OCI-LY3 (cell line): ENCODE results near the gene ICAM2.

Source experiments
- H2AFZ ChIP-seq: fragments of 200-600, 300-600 bp; shearing (Covaris generic); 2 replicates; pipeline ENCODE4 v1.6.0; 2014; ENCODE audit warnings: antibody characterized with exemption, low read depth, low read length
- H3K27ac ChIP-seq: fragments of 200-600, 300-600 bp; sonication (generic); 2 replicates; pipeline ENCODE4 v1.5.1; 2014; ENCODE audit warnings: mild to moderate bottlenecking, low read length, moderate library complexity, mixed read lengths
- H3K27me3 ChIP-seq: fragments of 200-600, 300-600 bp; sonication (generic); 2 replicates; pipeline ENCODE4 v1.6.1; 2014; ENCODE audit warnings: low read depth, low read length, mixed read lengths
- H3K36me3 ChIP-seq: fragments of 200-600, 300-600 bp; sonication (generic); replicated peaks from 2 replicates; pipeline ENCODE3; 2014; ENCODE audit warnings: low read depth, low read length, mixed read lengths
- H3K4me1 ChIP-seq: fragments of 300-600, 200-600 bp; sonication (generic); 2 replicates; pipeline ENCODE4 v1.6.1; 2014; ENCODE audit warnings: low read length, mixed read lengths
- H3K4me2 ChIP-seq: fragments of 200-600, 300-600 bp; sonication (generic); 2 replicates; pipeline ENCODE4 v1.6.1; 2014; ENCODE audit warnings: low read length, mixed read lengths
- H3K4me3 ChIP-seq: fragments of 300-600, 200-600 bp; sonication (generic); 2 replicates; pipeline ENCODE4 v1.5.1; 2014; ENCODE audit warnings: antibody characterized with exemption, mild to moderate bottlenecking, low read length, moderate library complexity
- H3K79me2 ChIP-seq: fragments of 300-600, 200-600 bp; shearing (Covaris generic); 2 replicates; pipeline ENCODE4 v1.6.1; 2014; ENCODE audit warnings: mild to moderate bottlenecking, low read length, mixed read lengths
- H3K9ac ChIP-seq: fragments of 300-600, 200-600 bp; shearing (Covaris generic); 2 replicates; pipeline ENCODE4 v1.6.0; 2014; ENCODE audit warnings: mild to moderate bottlenecking, low read length, moderate library complexity
- H3K9me3 ChIP-seq: fragments of 200-600, 300-600 bp; shearing (Covaris generic); 2 replicates; pipeline ENCODE4 v1.6.1; 2014; ENCODE audit warnings: low read length, mixed read lengths; ENCODE audit not compliant: insufficient read depth
- H4K20me1 ChIP-seq: fragments of 200-600, 300-600 bp; sonication (generic); 2 replicates; pipeline ENCODE4 v1.6.1; 2016; ENCODE audit warnings: low read length, mixed read lengths; ENCODE audit not compliant: insufficient read depth
- EZH2phosphoT487 ChIP-seq: fragments of 200-600 bp; shearing (Covaris generic); IDR thresholded peaks from 2 replicates; pipeline ENCODE4 v1.6.1; 2018; ENCODE audit warnings: antibody characterized with exemption, mixed run types, low read depth
- TF ChIP-seq, protein P1 (sequence below): fragments of 200-600, 300-600 bp; sonication (generic); IDR thresholded peaks from 2 replicates; pipeline ENCODE4 v1.5.1; 2014; ENCODE audit warnings: antibody characterized with exemption, low read length, low read depth

ICAM2 gene

DNA sequence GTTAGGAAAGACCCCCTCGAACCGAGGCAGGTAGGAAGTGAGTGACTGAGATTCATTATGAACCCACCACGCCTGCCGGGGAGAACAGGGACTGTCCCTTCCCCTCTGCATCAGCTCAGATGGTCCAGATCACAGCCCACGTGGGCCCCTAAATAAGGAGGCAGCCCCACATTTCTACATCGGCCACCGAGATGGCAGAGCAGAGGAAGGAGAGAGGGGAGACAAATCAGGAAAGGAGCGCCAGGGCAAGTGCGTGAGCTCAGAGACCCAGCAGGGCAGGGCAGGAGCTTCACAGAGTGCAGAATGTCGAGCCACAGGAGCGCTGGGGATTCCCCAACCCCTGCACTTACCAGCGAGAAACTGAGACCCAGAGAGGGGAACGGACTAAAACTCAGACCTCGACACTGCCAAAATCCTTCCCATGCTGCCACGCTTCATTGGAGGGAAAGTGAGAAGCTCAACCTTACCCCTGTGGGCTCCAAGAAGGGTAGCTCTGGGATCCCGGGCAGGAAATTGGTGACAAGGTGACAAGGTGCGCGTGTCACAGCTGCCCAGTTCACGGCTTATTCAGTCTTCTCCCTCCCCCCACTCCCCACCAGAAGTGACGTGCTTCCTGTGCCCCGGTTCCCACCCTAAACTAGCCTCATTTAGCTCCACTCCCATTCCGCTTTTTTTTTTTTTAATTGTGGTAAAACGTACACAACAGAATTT is at the start of gene ICAM2:
TSS of gene ICAM2 (minus strand) at position 578 of the 711 bp plus-strand sequence. CDS start 13,942 bp downstream, outside the sequence.
- Histone ChIP-seq H3K4me2 (peak within 1 kb of the TSS; percentile 88), H4K20me1 (no peaks in the 10 kb centered on the region), H3K36me3 (no peaks in the 10 kb centered on the region), H3K79me2 (peaks cover 14% of the 10 kb centered on the region; the same call in 1 of the 2 replicates), H3K27ac (peak within 1 kb of the TSS; percentile 98), H3K4me3 (peak within 1 kb of the TSS; percentile 84), H3K9me3 (no peaks in the 10 kb centered on the region), H3K9ac (peak within 1 kb of the TSS; percentile 94), H3K27me3 (no peaks in the 10 kb centered on the region), H3K4me1 (peaks cover 62% of the 10 kb centered on the region), H2AFZ (peak within 1 kb of the TSS; percentile 59; the same call in 1 of the 2 replicates)
- TF ChIP-seq EZH2phosphoT487: no peak
- TF ChIP-seq, protein P1, sequence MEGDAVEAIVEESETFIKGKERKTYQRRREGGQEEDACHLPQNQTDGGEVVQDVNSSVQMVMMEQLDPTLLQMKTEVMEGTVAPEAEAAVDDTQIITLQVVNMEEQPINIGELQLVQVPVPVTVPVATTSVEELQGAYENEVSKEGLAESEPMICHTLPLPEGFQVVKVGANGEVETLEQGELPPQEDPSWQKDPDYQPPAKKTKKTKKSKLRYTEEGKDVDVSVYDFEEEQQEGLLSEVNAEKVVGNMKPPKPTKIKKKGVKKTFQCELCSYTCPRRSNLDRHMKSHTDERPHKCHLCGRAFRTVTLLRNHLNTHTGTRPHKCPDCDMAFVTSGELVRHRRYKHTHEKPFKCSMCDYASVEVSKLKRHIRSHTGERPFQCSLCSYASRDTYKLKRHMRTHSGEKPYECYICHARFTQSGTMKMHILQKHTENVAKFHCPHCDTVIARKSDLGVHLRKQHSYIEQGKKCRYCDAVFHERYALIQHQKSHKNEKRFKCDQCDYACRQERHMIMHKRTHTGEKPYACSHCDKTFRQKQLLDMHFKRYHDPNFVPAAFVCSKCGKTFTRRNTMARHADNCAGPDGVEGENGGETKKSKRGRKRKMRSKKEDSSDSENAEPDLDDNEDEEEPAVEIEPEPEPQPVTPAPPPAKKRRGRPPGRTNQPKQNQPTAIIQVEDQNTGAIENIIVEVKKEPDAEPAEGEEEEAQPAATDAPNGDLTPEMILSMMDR: no peak

DNA sequence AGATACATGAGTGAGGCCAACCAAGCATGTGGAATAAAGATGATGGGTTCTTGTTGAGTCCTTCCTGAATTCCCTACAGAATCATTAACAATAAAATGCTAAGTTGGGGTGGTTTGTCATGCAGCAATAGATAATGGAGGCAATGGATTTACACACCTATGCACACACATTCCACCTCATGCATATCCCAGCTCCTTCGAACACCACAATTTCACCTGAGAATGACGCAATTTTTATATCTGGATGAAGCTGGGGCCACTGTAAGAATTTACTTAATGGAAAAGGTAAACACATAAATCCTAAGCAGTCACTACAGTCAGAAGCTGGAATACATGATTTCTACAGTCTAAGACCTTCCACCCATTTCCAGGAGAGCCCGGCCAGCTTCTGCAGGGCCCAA is 49.8 kb upstream of the ICAM2 start:
- Histone ChIP-seq H3K4me2 (no peak overlapping the region), H3K9ac (no peak overlapping the region), H3K36me3 (peaks cover 68% of the 10 kb centered on the region), H3K4me1 (peaks cover 24% of the 10 kb centered on the region), H3K9me3 (peaks cover 16% of the 10 kb centered on the region), H3K4me3 (no peak overlapping the region), H4K20me1 (no peaks in the 10 kb centered on the region), H3K27me3 (no peaks in the 10 kb centered on the region), H3K79me2 (no peaks in the 10 kb centered on the region), H2AFZ (no peak overlapping the region), H3K27ac (no peak overlapping the region)
- TF ChIP-seq EZH2phosphoT487: no peak
- TF ChIP-seq, protein P1: no peak

DNA sequence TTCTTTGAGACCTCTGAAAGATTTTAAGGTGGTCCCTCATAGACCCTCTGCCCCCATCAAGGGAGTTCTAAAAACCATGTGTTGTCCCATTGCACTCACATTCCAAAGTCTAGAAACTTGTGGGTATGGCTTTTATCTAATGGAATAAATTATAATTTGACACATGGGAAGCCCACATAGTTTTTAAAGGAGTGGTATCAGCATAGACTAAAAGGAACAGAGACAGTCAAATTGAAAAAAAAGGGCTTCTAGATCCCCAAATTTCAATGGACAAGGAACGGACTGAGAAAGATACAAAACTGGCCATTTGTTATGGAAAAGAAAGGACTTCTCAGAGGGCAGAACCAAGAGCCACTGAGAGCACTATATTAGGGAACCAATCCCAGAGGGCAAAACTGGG is 48.7 kb upstream of the ICAM2 start:
- H3K27me3 ChIP-seq: no peaks in the 10 kb centered on the region
- peaks cover 24% of the 10 kb centered on the region for H3K4me1 ChIP-seq
- no peak overlapping the region for H3K9ac ChIP-seq
- TF ChIP-seq EZH2phosphoT487: no peak
- TF ChIP-seq, protein P1: no peak
- H2AFZ ChIP-seq: no peak overlapping the region
- peaks cover 16% of the 10 kb centered on the region for H3K9me3 ChIP-seq
- peaks cover 77% of the 10 kb centered on the region for H3K36me3 ChIP-seq
- H4K20me1 ChIP-seq: no peaks in the 10 kb centered on the region
- H3K4me2 ChIP-seq: no peak overlapping the region
- H3K27ac ChIP-seq: no peak overlapping the region
- no peaks in the 10 kb centered on the region for H3K79me2 ChIP-seq
- H3K4me3 ChIP-seq: no peak overlapping the region

DNA sequence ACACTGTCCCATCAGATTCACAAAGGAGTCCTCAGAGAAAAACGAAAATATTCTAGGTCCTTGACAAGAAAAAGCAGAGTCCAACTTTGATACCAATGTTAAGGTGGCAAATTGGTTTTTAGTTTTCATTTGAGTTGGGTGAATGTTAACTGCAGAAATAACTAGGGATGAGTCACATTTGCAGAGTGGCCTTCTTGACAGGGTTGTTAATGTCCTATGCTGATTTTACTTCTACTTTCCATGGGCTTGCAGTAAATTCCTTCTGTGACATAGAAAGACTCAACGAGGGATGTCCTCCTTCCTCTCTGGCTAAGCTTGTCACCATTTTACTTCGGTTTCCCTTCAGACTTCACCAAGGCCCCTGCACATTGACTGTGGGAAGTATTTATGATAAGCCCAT is 47.2 kb upstream of the ICAM2 start:
- H3K27me3 ChIP-seq: no peaks in the 10 kb centered on the region
- TF ChIP-seq EZH2phosphoT487: no peak
- TF ChIP-seq, protein P1: no peak
- no peaks in the 10 kb centered on the region for H3K79me2 ChIP-seq
- H3K9me3 ChIP-seq: peaks cover 16% of the 10 kb centered on the region
- no peak overlapping the region for H3K9ac ChIP-seq
- no peaks in the 10 kb centered on the region for H4K20me1 ChIP-seq
- no peak overlapping the region for H3K4me2 ChIP-seq
- no peak overlapping the region for H3K4me3 ChIP-seq
- H3K36me3 ChIP-seq: peaks cover 80% of the 10 kb centered on the region
- peaks cover 32% of the 10 kb centered on the region for H3K4me1 ChIP-seq
- H2AFZ ChIP-seq: no peak overlapping the region
- H3K27ac ChIP-seq: no peak overlapping the region
